D341Med (cell line): ENCODE measurements around the gene SLC22A23.

Experiments
- DNase-seq: peaks from one replicate; pipeline ENCODE4 v3.0.0; 2012; ENCODE audit warnings: low spot score

SLC22A23 gene

GRCh38 chr6:3421143-3421542 is 35.7 kb downstream of the SLC22A23 start:
- DNase-seq = no peak

GRCh38 chr6:3419624-3420272 is 37.1 kb downstream of the SLC22A23 start:
- no peak for DNase-seq

DNA sequence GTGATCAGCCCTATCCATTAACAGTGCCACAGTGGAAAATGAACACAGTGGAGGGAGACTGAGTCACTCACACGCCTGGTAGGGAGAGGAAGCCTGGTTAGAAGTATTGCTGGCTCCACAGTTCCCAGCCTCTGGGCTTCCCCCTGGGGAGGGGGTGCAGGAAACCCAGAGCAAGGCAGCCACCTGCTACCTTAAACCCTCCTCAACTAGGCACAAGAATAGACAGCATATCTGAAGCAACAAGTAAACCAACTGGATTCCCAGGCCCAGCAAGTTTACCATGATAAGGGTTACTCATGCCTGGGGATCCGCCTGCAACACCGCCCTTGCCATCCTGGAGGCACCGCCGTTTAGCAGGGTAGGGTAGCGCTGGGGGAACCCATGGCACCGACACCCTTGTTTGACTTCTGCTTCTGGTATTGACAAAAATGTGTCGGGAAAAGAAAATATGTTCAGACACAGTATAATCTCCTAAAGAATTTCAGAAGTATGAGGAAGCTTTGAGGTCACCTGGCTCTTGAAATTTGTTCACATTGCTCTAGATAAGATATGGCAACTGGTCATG is 38.3 kb downstream of the SLC22A23 start:
- DNase-seq = no peak

GRCh38 chr6:3417473-3417872 is 39.4 kb downstream of the SLC22A23 start:
- DNase-seq = no peak

DNA sequence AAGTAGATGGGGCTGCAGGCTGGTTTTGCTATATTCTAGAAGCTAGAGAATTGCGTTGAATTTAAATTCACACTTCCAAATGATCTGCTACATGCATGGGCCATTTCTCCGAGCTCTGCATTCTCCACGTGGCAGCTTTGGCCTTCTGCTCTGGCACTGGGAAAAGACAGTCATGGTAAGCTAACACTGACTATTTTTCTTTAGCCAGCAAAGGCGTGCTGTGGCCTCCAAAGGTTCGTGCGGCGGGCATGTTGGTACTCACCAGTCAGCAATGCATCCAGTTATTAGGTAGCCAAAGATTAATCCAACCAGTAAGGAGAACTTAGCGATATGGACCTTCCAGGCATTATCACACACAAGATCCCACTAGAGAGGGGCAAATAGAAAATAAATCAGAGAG is 41.4 kb downstream of the SLC22A23 start:
- DNase-seq = no peak

- DNase-seq = no peak
These were observed 41.8 kb downstream of the SLC22A23 start for GRCh38 chr6:3415082-3415453.

DNA sequence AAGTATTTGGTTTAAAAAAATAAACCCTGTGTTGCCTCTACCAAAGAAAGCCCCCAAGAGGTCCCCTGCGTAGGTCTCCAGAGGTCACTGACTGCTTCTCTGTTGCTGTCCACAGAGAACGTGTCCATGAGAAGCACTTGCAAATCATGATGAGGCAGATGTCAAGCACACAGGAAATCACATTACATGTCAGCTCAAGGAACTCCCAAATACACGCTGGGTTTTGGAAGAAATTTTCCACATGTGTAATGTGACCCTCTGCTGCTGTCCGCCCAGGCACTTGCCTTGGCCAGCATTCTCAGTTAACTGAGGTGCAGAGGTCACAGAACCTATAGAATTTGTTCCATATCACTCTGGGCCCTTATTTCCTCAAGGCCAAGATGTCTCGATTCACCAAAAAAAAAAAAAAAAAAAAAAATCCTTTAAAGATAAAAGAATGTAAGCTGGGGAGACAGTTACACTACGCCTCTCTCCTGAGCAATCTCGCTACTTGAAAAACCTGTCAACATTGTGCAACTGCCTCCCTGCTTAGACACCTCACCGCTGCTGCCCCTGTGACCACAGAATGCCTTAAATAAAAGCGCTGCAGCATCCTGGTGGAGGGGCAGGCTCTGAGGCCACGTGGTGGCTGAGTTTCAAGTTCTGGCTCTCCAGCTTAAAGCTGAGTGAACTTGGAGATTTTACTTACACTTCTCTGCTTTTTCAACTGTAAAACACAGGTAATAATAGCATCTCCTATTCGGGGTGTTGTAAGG is 42.3 kb downstream of the SLC22A23 start:
- DNase-seq = no peak

DNA sequence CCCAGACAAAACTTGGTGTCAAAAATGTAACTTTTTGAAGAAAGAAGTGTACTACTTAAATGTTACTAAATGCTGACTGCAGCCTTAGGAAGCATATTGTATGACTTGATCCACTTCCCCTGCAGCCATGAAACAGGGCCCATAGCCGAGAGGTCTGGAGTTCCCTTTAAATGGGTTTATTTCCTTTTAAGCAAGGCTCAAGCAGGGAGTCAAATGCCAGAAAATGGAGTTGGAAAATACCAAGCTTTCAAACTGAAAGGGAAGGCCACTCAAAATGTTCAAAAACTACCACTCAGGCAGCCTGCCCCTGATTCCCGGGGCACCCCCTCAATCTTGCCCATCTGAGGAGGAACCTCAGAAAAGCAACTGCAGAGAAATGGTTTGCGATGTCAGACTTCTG is 43.3 kb downstream of the SLC22A23 start:
- no peak for DNase-seq

GRCh38 chr6:3412779-3413500 is 43.9 kb downstream of the SLC22A23 start:
- no peak for DNase-seq

GRCh38 chr6:3411967-3412778 is 44.7 kb downstream of the SLC22A23 start:
- DNase-seq = no peak

GRCh38 chr6:3410385-3411360 is 46.2 kb downstream of the SLC22A23 start:
- DNase-seq = peak; percentile 87

DNA sequence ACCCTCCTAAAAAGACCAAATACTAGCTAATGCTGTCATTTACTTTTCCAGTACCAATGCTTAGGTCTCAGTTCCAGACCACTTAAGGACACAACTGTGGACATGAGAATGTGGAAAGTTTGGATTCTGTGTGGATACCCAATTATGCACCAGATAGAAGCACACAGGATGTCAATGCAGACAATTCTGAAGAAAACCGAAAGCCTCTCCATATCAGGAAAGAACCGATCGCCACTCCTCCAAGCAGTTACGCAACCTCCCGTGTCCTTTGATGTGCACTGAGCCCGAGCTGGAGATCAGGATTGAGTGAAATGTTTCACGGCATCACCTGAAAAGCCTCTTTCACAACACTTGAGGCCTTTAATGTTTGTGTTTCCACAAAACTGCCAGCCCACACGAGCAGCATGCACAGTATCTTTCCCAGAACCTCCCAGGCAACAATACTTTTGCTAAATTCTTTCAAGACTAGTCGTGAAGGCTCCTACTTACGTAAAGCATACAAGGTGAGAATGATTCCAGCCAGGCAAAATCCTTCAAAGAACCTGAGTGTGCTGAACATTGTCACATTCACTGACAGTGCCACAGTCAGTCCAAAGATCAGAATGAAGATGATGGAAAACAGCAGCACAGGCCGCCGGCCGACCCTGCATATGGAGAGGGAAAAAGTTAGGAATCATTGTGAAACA is 47.0 kb downstream of the SLC22A23 start:
- DNase-seq = no peak

GRCh38 chr6:3408665-3409064 is 48.2 kb downstream of the SLC22A23 start:
- no peak for DNase-seq

DNA sequence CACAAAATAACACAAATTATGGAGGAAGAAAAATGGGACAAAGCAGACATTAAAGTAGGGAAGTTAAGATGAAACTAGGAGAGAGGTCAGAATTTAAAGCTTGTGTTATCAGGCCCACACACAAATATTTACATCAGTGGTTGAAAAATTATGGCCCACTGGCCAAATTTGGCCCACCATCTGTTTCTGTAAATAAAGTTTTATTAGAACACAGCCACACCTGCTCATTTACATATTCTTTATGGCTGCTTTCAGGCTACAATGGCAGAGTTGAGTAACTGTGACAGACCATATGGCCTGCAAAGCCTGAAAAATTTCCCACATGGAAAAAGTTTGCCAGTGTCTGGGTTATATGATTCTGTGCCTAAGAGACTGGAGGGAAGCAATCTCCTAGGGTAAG is 49.0 kb downstream of the SLC22A23 start:
- no peak for DNase-seq

DNA sequence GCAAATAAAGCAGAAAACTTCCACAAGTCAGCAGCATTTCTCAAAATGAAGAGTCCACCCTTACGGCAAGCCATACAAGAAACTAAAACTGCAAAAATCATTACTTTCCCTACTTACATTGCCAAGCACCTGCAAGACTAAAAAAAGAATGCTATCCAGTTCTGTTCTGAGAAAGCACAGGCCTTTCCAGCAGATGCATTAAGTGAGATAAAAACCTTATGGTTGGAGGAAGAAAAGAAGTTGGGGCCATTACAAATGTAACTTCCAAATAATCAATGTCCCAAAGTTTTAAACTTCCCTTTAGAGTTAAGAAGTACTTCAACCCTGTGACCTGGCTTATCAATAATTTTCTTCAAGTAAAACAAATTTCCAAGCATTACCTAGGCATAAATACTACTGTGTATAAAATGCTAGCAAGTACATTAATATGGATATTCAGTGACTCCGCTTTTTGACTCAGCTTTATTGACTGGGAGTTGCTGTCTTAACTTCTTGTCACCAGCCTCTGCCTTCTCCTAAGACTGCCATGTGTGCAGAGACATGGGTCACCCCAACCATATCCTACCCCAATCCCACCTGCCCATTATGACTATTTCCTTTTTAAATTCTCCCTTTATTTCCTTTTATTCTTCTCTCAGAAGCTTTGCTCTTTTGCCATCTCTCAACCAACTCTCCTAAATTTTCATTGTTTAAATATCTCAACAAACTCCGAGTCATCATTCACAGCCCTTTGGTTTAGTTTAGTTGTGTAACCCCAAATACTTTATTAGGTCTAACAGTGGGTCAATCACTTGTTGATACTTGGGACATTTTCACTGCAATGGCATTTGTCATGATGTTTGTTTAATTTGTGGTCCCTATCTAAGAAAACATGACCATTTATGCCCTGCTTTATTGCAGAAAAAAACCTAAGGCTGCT is 49.7 kb downstream of the SLC22A23 start:
- no peak for DNase-seq

DNA sequence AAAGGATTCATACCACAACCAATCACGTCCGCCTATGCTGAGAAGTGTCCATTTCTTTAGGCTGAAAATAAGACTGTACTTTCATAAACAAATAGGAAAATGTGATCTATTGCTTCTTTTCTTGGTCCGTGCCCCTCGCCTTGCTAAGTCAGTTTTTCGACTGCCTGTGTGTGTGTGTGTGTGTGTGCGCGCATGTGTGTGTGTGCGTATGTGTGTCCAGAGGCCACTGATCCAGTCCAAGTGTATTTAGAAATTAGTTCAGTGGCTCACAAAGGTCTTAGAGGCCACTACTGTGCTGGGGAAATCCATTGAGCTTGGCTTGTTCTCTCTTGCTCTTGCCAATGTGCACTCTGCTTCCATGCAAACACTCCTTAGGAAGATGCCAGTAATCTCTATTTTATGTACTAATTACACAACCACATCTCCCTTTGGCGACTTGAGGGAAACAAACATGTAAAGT is 50.5 kb downstream of the SLC22A23 start:
- no peak for DNase-seq

DNA sequence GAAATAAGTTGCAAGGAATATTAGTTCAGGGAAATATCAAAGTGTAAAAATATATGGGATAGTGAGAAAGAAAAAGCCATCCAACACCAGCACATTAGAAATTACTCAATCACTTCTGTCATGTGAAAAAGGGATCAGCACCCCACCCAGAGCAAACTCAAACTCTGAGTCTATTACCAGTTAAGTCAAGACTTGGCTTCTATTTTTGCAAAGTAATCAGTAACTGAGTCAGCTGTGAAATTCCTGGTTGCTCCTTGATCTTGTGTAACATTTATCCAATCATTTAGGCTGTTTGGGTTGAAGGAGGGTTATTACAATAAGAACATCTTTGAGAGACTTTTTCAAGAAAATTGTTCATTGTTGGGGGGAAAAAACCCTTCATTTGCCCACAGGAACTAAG is 51.2 kb downstream of the SLC22A23 start:
- DNase-seq = no peak

DNA sequence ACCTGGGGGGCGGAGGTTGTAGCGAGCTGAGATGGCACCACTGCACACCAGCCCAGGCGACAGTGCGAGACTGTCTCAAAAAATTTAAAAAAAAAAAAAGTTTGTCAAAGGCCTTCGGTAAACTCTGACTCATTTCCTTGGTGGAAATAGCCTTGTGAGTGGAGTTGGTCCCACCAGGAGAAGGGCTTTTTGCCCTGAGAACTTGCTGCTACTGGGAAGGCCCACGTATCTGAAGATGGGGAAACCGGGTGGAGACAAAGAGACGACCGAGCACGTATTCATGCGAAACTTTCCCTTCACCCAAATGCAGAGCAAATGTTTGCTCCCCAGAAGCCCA is 51.7 kb downstream of the SLC22A23 start:
- no peak for DNase-seq
